ENCODE results near the gene MSMB. TPM values are rescaled to one million over a fixed set of nuclear protein-coding genes. Genes with fewer than 3 reads are reported as not detected.

Gene MSMB
- polyA plus RNA-seq, 1 of the 3 experiments (the other 2 are of a cell fraction): not detected

DNA sequence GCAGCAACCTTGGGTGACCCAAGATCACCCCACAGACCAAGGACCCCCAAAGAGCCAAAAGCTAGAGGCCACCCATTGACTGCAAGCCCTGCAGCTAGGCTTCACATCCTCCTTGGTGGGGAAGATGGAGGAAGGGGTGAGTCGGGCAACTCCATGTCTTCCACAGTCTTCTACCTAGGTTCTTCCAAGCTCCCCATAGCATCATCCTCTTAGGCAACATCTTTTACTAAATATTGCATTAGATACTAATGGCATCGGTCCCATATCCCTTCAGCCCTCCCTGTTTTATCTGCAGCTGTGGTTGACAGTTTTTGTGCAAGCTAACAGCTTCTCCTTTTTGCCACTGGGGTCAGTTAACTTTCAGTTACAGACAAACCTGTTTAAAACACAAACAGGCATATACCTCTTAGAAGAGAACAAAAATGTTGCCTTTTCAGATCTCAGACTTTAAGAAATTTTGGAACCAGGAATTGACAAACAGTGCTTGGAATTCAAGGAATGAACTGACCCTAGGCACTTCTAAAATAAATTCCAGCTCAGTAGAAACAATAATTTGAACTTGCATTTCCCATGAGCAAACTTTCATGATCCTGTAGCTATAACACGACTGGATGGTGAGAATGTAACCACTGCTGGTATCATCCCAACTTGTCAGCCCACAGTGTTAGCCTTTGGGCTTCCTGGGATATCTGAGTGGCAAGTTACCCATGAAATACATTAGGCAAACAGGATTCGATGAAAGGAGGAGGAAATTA, 33.9 kb upstream of the MSMB start:
- Histone ChIP-seq H4K20me1 (ENCODE audit: insufficient read depth) (no peaks in the 10 kb centered on the region), H3K4me2 (no peak overlapping the region), H3K36me3 (replicated peaks in 1 of 2; ENCODE audit: control insufficient read depth in 1 of 2, insufficient read depth in 2 of 2, low read length in 1 of 2) (no peaks in the 10 kb centered on the region), H3K79me2 (ENCODE audit: insufficient read depth) (no peaks in the 10 kb centered on the region), H3K9me2 (no peaks in the 10 kb centered on the region), H3K27ac (ENCODE audit: low read depth in 2 of 2, low read length in 1 of 2) (no peak overlapping the region), H3F3A (replicated peaks; ENCODE audit: insufficient read depth) (no peaks in the 10 kb centered on the region), H3K9me3 (no peaks in the 10 kb centered on the region), H3K4me1 (ENCODE audit: control insufficient read depth in 1 of 2, insufficient read depth in 2 of 2, low read depth in 1 of 2, low read length in 1 of 2) (no peaks in the 10 kb centered on the region), H3K9ac (no peak overlapping the region), H3K4me3 (ENCODE audit: low read depth in 2 of 2, low read length in 1 of 2) (no peak overlapping the region), H3K27me3 (ENCODE audit: insufficient read depth) (no peaks in the 10 kb centered on the region), H2AFZ (ENCODE audit: low read depth) (no peak overlapping the region)
- WGBS (ENCODE audit: low lambda C conversion rate): 39% methylated on average over 4 of the region's 4 CpGs
- no peak for DNase-seq
- CTCF ChIA-PET: no interaction called here
- TF ChIP-seq FOSL2 (IDR thresholded peaks at IDR 0.05; ENCODE audit: borderline replicate concordance, low read depth) (no peak), SMC3 (IDR thresholded peaks at IDR 0.05; ENCODE audit: low read depth, low read length) (no peak), MAX (IDR thresholded peaks at IDR 0.05; ENCODE audit: low read depth) (no peak), RAD21 (IDR thresholded peaks at IDR 0.05; ENCODE audit: low read length) (no peak), TCF12 (IDR thresholded peaks at IDR 0.05) (no peak), TEAD4 (IDR thresholded peaks at IDR 0.05; ENCODE audit: borderline replicate concordance, insufficient read depth) (no peak), RXRA (IDR thresholded peaks at IDR 0.05; ENCODE audit: borderline replicate concordance, low read depth) (no peak), JUND (IDR thresholded peaks at IDR 0.05) (no peak), REST (IDR thresholded peaks at IDR 0.05; ENCODE audit: low read depth, low read length) (no peak), RCOR1 (IDR thresholded peaks at IDR 0.05; ENCODE audit: low read length) (no peak), NRF1 (IDR thresholded peaks at IDR 0.05; ENCODE audit: low read depth, low read length) (no peak), USF2 (IDR thresholded peaks at IDR 0.05; ENCODE audit: borderline replicate concordance, low read depth, low read length) (no peak), GATA2 (CRISPR knock-in tag; IDR thresholded peaks at IDR 0.05) (no peak), TAF1 (IDR thresholded peaks at IDR 0.05; ENCODE audit: borderline replicate concordance, low read depth, low read length) (no peak)
- TF ChIP-seq, protein P1, sequence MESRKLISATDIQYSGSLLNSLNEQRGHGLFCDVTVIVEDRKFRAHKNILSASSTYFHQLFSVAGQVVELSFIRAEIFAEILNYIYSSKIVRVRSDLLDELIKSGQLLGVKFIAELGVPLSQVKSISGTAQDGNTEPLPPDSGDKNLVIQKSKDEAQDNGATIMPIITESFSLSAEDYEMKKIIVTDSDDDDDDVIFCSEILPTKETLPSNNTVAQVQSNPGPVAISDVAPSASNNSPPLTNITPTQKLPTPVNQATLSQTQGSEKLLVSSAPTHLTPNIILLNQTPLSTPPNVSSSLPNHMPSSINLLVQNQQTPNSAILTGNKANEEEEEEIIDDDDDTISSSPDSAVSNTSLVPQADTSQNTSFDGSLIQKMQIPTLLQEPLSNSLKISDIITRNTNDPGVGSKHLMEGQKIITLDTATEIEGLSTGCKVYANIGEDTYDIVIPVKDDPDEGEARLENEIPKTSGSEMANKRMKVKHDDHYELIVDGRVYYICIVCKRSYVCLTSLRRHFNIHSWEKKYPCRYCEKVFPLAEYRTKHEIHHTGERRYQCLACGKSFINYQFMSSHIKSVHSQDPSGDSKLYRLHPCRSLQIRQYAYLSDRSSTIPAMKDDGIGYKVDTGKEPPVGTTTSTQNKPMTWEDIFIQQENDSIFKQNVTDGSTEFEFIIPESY (IDR thresholded peaks at IDR 0.05; ENCODE audit: borderline replicate concordance, low read depth): no peak
- POLR2A ChIA-PET: interaction anchor here (0.6 kb wide), 1 partner anchor 1086 kb away, joined by 5 read pairs; no protein-coding TSS in a partner anchor
